ENCODE measurements around the gene CPSF4.
"Not testable (repeated sequence)": the region's sequence is repeated elsewhere in the genome, so short reads cannot be mapped to it uniquely, and the experiment has no call there.

CPSF4 gene

GRCh38 chr7:99408379-99409191 lies 30.2 kb upstream of the CPSF4 start, which contains the start of the genes BUD31 and PDAP1:
BUD31 (plus strand) TSS chr7:99408969; CDS start chr7:99411093, 2,124 bp downstream.
PDAP1 (minus strand) TSS chr7:99408597; CDS start chr7:99408548, 49 bp downstream.
- DNase-seq: peak; percentile 97

GRCh38 chr7:99409192-99409572 lies 29.6 kb upstream of the CPSF4 start:
- no peak for DNase-seq

DNA sequence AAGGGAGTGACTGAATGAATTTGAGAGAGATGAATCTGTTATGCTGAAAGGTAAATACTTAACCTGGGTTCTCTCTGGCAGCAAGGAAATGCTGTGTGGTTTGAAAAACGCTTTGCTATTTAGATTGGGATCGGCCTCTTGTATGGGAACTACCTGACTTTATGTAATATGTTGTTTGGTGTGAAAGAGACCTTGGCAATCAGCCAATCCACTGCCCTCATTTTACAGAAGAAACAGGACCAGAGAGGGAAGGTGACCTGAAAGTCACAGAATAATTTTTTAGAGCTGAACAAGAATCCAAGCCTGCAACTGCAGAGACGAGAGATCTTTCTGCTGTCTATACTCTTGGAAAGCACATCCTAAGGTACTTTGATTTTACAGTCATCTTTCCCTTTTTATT lies 28.9 kb upstream of the CPSF4 start:
- DNase-seq: no peak

DNA sequence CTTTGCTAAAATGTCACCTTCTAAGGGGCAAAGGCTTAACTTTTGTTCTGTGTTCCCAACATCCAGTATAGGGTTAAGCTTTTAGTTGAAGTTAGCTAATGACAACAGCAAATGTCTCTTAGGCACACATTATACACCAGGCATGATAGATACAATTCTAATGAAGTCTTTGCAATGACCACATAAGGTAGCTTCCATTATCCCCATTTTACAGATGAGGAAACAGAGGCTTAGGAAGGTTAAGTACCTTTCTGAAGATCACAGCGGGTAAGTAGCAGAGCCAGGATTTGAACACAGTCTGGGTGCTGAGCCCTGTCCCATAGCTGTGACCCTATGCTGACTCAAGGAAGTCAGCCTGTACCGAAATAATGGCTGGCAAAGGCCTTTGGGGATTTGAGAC lies 28.1 kb upstream of the CPSF4 start:
- no peak for DNase-seq

GRCh38 chr7:99415513-99416127 lies 23.1 kb upstream of the CPSF4 start:
- peak; percentile 22 for DNase-seq

GRCh38 chr7:99418260-99418659 lies 20.5 kb upstream of the CPSF4 start:
- no peak for DNase-seq

DNA sequence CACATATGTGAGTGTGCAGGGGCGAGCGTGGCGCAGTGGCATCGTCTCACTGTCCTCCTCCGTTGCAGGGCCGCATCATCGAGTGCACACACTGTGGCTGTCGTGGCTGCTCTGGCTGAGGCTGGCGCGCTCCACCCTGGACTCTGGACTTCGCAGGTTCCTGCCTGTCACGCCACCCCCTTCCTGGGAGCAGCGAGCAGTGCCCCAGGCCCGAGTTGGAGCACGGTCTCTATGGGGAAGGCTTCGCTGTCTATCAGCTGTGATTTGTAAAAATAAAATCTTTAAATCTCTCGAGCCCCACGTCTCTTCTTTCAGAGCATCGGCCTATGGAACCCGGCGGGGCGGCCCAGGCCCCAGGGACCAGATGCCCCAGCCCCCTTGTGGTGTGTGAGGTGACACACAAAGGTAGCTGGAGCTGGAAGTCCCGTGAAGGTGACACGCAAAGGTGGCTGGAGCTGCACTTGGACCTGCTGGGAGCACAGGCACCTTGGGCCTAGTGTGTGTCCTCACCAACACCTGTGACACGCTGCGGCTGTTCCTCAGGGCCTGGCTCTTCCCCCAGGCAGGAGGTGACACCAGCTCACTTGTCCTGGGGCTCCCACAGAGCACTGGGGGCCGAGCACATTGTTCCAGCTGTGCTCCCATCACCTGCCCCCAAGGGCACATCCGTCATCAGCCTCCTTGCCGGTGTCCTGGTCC lies 19.3 kb upstream of the CPSF4 start:
- DNase-seq: no peak

DNA sequence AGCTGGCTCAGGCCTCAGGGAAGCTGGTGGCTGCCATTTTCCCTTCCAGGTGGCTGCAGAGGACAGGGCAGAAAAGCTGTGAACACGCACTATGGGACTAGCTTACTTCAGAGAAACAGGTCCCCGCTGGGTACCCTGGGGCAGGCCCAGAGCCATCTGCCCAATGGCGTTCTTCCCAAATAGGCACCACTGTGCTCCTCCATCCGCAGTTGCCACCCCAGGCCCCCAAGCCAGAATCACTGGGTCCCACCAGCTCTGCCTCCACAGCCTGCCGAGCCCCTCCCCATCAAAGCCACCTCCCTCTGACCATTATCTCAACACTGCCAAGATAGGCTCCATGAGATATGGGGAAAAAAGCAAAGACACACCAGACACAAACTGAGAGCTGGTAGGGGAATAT lies 18.5 kb upstream of the CPSF4 start:
- DNase-seq: no peak

GRCh38 chr7:99420986-99421385 lies 17.8 kb upstream of the CPSF4 start:
- no peak for DNase-seq

DNA sequence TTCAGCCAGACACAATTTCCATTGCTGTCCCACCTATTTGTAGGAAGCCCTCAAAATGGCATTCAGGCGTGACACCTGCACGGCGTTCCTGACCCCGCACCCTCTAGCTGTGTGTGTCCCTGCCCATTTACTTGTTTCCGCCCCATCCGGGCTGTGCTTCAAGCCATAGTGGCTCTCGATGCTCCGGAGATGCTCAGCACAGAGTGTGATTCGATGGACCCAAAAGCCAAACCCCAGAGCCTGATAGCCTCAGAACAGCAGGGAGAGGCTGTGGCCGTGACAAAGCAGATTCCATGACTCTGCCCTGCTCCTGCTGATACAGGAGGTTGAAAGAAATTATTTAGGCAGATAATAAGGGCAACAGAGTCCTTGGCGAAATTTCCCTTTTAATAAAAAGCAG lies 16.6 kb upstream of the CPSF4 start:
- DNase-seq: no peak

- no peak for DNase-seq
Measured at GRCh38 chr7:99422625-99423024, 16.1 kb upstream of the CPSF4 start.

DNA sequence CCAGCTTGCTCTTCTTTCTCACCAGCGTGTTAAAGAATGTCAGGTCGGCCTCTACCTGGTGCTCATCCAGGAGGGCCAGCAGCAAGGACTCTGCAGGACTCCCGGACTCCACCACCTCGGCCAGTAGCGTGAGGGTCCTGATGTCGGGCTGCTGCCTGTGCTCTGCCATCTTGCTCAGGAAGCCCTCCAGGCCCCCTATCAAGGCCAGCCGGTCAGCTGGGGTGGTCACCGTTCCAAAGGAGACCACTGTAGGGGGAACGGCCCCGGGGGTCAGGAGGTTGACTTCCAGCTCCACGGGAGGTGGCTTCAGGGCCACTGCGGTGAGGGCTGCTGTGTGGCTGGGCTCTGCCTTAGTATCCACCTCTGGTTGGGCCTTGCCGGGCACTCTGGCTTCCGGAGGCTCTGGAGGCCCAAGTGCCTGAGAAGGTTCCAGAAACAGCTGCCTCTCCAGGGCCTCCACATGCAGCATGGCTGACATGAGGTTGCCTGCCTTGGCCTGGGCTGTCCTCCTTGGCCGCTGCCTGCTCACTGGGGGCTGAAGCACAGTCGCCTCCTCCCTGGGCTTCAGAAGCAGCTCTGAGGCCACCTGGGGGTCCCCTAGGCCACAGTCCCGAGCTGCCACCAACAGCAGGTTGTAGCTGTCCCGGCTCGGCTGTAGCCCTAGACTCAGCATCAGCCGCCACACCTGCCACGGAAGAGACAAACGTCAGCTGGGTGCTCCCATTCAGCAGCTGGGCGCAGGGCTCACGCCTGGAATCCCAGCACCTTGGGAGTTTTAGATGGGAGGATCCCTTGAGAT lies 13.6 kb upstream of the CPSF4 start:
- DNase-seq: no peak

GRCh38 chr7:99428972-99429566 lies 9.7 kb upstream of the CPSF4 start:
- DNase-seq: no peak

DNA sequence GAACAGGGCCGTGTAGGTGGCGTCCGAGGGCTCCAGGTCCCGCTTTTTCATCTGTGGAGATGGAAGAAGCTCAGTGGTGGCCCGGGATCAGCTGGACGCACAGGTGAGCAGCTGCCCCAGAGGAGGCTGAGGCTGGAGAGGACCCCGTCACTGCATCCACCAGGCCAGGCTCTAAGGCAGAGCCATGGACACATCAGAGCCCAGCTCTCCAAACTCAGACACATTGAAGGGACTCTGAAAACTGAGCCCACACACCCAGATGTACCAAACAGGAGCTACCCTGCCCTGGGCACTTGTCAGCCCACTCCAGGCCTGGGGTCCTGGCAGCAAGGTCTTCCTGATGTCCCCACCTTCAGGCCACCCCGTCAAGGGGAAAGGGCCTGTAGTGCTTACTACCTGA lies 9.0 kb upstream of the CPSF4 start:
- no peak for DNase-seq

GRCh38 chr7:99431756-99432540 lies 6.8 kb upstream of the CPSF4 start:
- DNase-seq: not testable (repeated sequence)

DNA sequence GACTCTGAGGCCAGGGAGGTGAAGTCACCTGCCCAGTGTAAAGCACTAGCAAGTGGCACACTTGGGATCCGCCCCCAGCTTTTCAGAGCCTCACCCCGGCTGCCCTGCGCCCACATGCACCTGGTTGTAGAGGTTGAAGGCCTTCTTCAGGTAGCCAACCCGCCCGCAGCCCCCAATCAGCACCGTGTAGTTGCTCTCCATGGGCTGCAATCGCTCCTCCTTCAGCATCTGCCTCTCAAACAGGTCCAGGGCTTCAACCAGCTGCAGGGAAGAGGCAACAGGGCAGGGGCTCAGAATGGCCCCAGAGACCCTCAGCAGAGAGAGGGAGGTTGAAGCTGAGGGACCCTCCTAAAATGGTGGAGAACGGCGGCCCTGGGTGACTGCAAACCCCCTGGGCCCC lies 5.6 kb upstream of the CPSF4 start:
- DNase-seq: no peak

- no peak for DNase-seq
Measured at GRCh38 chr7:99437946-99438572, 684 bp upstream of the CPSF4 start.

- DNase-seq: no peak
Measured at GRCh38 chr7:99440195-99440594, 1.5 kb downstream of the CPSF4 start.

DNA sequence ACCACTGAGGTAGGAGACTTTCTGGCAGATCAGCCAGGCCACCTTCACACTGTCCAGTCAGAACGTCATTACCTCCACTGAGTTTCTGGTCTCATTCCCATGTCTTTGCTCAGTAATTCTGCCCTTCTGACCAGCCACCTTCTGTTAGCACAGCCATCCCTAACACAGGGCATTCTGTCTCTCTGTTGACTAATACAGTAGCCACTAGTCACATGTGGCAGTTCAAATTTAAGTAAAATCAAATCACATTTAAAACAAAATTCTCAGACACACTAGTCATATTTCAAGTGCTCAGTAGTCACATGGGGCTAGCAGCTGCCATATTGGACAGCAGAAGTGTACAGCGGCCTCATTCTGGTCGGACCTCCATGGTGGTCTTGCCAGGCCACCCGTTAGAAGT lies 7.4 kb downstream of the CPSF4 start:
- no peak for DNase-seq

DNA sequence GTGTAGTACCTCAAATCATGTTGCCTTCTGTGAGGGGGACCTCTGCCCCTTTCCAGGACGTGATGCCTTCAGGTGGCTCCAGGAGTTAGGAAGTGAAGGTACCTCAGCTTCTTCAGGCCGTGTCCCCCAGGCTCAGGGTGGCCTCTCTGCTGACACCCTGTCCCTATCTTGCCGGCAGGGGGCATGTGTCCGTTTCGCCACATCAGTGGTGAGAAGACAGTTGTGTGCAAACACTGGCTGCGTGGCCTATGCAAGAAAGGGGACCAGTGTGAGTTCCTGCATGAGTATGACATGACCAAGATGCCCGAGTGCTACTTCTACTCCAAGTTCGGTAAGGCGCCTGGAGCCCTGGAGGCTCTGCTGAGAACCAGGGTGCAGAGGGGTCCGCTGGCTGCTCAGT lies 9.2 kb downstream of the CPSF4 start:
- DNase-seq: no peak

DNA sequence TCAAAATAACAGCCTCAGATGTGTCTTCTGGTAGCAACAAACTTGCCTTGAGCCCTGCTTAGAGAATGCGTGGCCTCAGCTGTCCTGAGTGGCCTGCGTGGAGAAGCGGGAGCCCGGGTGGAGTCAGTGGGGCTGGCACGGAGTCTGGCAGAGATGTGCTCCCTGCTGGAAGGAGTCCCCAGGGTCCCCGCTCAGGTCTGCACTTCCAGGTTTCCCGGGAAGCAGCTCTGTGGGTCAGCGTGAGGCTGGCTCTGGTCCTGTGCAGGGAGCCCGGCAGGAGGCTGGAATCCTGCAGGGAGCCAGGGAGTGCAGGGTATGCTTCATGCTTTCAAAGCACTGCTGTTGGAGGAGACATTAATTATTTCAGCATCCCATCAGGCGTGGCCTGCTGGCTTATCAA lies 10.1 kb downstream of the CPSF4 start:
- DNase-seq: no peak

All from NCI-H1092 (cell line).